Liver (tissue), 9 donors: ENCODE measurements around the gene FZR1. TPM values are rescaled to one million over a fixed set of nuclear protein-coding genes. Genes with fewer than 3 reads are reported as not detected.

Experiments
- DNase-seq: peaks from one replicate; pipeline ENCODE4 v3.0.0-alpha.2; 2017; ENCODE audit warnings: low spot score
- H3K27ac ChIP-seq, 2 donors: one replicate each; pipeline ENCODE4 v1.7.0; 2013; ENCODE audit warnings: inconsistent platforms in 2 of 2, low read length in 2 of 2, control low read depth in 1 of 2, low read depth in 1 of 2, mild to moderate bottlenecking in 1 of 2
- H3K27me3 ChIP-seq, 4 donors: one replicate each; pipeline versions ENCODE4 v1.6.1 to v1.7.0; 2013; ENCODE audit warnings: low read length in 3 of 4, inconsistent platforms in 1 of 4, mild to moderate bottlenecking in 1 of 4, moderate library complexity in 1 of 4; ENCODE audit not compliant: control insufficient read depth in 4 of 4, insufficient read depth in 4 of 4
- H3K36me3 ChIP-seq, 4 donors: one replicate each; pipeline versions ENCODE4 v1.6.1 to v1.7.0; 2013; ENCODE audit warnings: low read length in 3 of 4, mild to moderate bottlenecking in 3 of 4, low read depth in 1 of 4, moderate library complexity in 1 of 4; ENCODE audit not compliant: control insufficient read depth in 4 of 4, insufficient read depth in 3 of 4
- H3K4me1 ChIP-seq, 4 donors: one replicate each; pipeline versions ENCODE4 v1.6.1 to v1.7.0; 2013; ENCODE audit warnings: low read length in 3 of 4, mild to moderate bottlenecking in 3 of 4, moderate library complexity in 1 of 4; ENCODE audit not compliant: control insufficient read depth in 4 of 4, insufficient read depth in 4 of 4
- H3K4me3 ChIP-seq, 3 donors: one replicate each; pipeline versions ENCODE4 v1.6.1 to v1.7.0; 2013; ENCODE audit warnings: low read length in 3 of 3, control low read depth in 1 of 3, low read depth in 1 of 3, mild to moderate bottlenecking in 1 of 3
- H3K9ac ChIP-seq, 2 donors: one replicate each; pipeline ENCODE4 v1.7.0; 2013; ENCODE audit warnings: low read length in 2 of 2, mild to moderate bottlenecking in 2 of 2, moderate library complexity in 2 of 2, control low read depth in 1 of 2, low read depth in 1 of 2
- H3K9me3 ChIP-seq, 4 donors: one replicate each; pipeline versions ENCODE4 v1.6.1 to v1.7.0; 2013; ENCODE audit warnings: low read length in 3 of 4; ENCODE audit not compliant: control insufficient read depth in 4 of 4
- ATF3 ChIP-seq: IDR thresholded peaks from 2 replicates; pipeline ENCODE4 v1.6.1; 2016; ENCODE audit warnings: antibody characterized with exemption
- CTCF ChIP-seq: fragments of 150-350 bp; IDR thresholded peaks from 2 replicates; pipeline ENCODE4 v1.5.1; 2017; ENCODE audit warnings: improper control_type of control experiment, low read depth, low read length; ENCODE audit not compliant: missing input control
- EGR1 ChIP-seq, 2 donors: IDR thresholded peaks; 2 replicates each; pipeline ENCODE4 v1.6.1; 2016 to 2018; ENCODE audit warnings: antibody characterized with exemption in 2 of 2, low read depth in 2 of 2
- FOXA1 ChIP-seq: IDR thresholded peaks from 2 replicates; pipeline ENCODE4 v1.6.1; 2016; ENCODE audit warnings: antibody characterized with exemption
- FOXA2 ChIP-seq: IDR thresholded peaks from 2 replicates; pipeline ENCODE4 v1.6.1; 2016; ENCODE audit warnings: antibody characterized with exemption
- GABPA ChIP-seq, 2 donors: IDR thresholded peaks in 1 of 2; conservative IDR thresholded peaks in 1 of 2; 2 replicates each; pipeline ENCODE4 v1.6.1; 2016; ENCODE audit warnings: antibody characterized with exemption in 2 of 2, mild to moderate bottlenecking in 1 of 2, moderate library complexity in 1 of 2
- HNF4A ChIP-seq, 2 donors: conservative IDR thresholded peaks; 2 replicates each; pipeline ENCODE4 v1.6.1; 2016; ENCODE audit warnings: antibody characterized with exemption in 2 of 2, mild to moderate bottlenecking in 2 of 2
- HNF4G ChIP-seq: IDR thresholded peaks from 2 replicates; pipeline ENCODE4 v1.6.1; 2016; ENCODE audit warnings: antibody characterized with exemption
- JUND ChIP-seq, 2 donors: IDR thresholded peaks; 2 replicates each; pipeline ENCODE4 v1.6.1; 2016; ENCODE audit warnings: antibody characterized with exemption in 2 of 2
- MAX ChIP-seq: IDR thresholded peaks from 2 replicates; pipeline ENCODE4 v1.6.1; 2016; ENCODE audit warnings: antibody characterized with exemption
- NR2F2 ChIP-seq: IDR thresholded peaks from 2 replicates; pipeline ENCODE4 v1.6.1; 2016; ENCODE audit warnings: antibody characterized with exemption
- RAD21 ChIP-seq, 2 donors: IDR thresholded peaks; 2 replicates each; pipeline ENCODE4 v1.6.1; 2016; ENCODE audit warnings: antibody characterized with exemption in 2 of 2, mild to moderate bottlenecking in 2 of 2
- REST ChIP-seq: IDR thresholded peaks from 2 replicates; pipeline ENCODE4 v1.6.1; 2016; ENCODE audit warnings: antibody characterized with exemption, mild to moderate bottlenecking
- RXRA ChIP-seq, 2 donors: IDR thresholded peaks; 2 replicates each; pipeline ENCODE4 v1.6.1; 2017 to 2018; ENCODE audit warnings: antibody characterized with exemption in 2 of 2, mild to moderate bottlenecking in 1 of 2
- SP1 ChIP-seq: IDR thresholded peaks from 2 replicates; pipeline ENCODE4 v1.6.1; 2018; ENCODE audit warnings: antibody characterized with exemption, mild to moderate bottlenecking
- TAF1 ChIP-seq: conservative IDR thresholded peaks from 2 replicates; pipeline ENCODE4 v1.6.1; 2016; ENCODE audit warnings: antibody characterized with exemption, mild to moderate bottlenecking
- YY1 ChIP-seq: IDR thresholded peaks from 2 replicates; pipeline ENCODE4 v1.6.1; 2016; ENCODE audit warnings: antibody characterized with exemption, mild to moderate bottlenecking
- WGBS: extraction: QIAGEN DNeasy Blood & Tissue Kit; methylation state at CpG from one replicate; pipeline ENCODE4 v1.1.7; 2013; 5-methylcytosine and 5-hydroxymethylcytosine counted together
- polyA plus RNA-seq, 2 donors: library from polyadenylated mRNA; stranded (reverse) in 1 of 2; unstranded in 1 of 2; fragments of 200-250 nt in 1 of 2; fragments of >200 nt in 1 of 2; fragmentation: Nextera tagmentation in 1 of 2; extraction: Ambion mirVana in 1 of 2; gene quantifications; one replicate each; pipeline versions ENCODE4 v1.2.1 to v1.2.3, GENCODE V29; 2013 to 2015
- total RNA-seq, 2 donors: library from RNA; depleted of rRNA; stranded (reverse); fragments of >200 nt; gene quantifications; one replicate each; pipeline ENCODE4 v1.2.3, GENCODE V29; 2014
- TF ChIP-seq, protein P1 (sequence below): IDR thresholded peaks from 2 replicates; pipeline ENCODE4 v1.6.1; 2016; ENCODE audit warnings: antibody characterized with exemption
- donor health status: healthy.
- donor health status: healthy.
- donor health status: healthy.
- donor health status: healthy.
- donor health status: healthy.

FZR1 gene
- total and polyA plus RNA-seq, 4 donors, result 17.0 to 27.3 (median 20.3) TPM

DNA sequence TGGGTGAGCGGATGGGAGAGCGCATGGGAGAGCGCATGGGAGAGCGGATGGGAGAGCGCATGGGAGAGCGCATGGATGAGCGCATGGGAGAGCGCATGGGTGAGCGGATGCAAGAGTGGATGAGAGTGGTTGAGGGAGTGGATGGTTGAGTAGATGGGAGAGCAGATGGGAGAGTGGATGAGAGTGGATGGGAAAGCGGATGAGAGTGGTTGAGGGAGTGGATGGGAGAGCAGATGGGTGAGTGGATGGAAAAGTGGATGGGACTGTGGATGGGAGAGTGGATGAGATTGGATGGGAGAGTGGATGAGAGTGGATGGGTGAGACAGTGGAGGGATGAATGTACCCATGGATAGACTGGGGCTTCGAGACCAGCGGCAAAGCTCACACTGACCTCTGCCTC, 24.3 kb downstream of the FZR1 start:
- DNase-seq, result no peak
- Histone ChIP-seq H3K9ac (no peak overlapping the region), H3K36me3 (peaks cover 16 to 75% (median 34%) of the 10 kb centered on the region in 4 donors), H3K4me1 (no peaks in the 10 kb centered on the region), H3K27ac (no peak overlapping the region), H3K27me3 (no peaks in the 10 kb centered on the region), H3K9me3 (no peaks in the 10 kb centered on the region), H3K4me3 (no peak overlapping the region)
- WGBS, result over 99% methylated on average over 12 of the region's 12 CpGs
- TF ChIP-seq FOXA2 (no peak), EGR1 (IDR thresholded peaks at IDR 0.05; ENCODE audit: low read depth in 2 of 2) (no peak), REST (no peak), RAD21 (IDR thresholded peaks at IDR 0.05) (no peak), TAF1 (no peak), HNF4A (conservative IDR thresholded peaks at IDR 0.05) (no peak), CTCF (no peak), YY1 (no peak), RXRA (IDR thresholded peaks at IDR 0.05) (no peak), GABPA (IDR thresholded peaks at IDR 0.05 in 1 of 2, conservative IDR thresholded peaks at IDR 0.05 in 1 of 2) (no peak), ATF3 (no peak), HNF4G (no peak), SP1 (no peak), JUND (IDR thresholded peaks at IDR 0.05) (no peak), NR2F2 (no peak), MAX (no peak), FOXA1 (no peak)
- TF ChIP-seq, protein P1, sequence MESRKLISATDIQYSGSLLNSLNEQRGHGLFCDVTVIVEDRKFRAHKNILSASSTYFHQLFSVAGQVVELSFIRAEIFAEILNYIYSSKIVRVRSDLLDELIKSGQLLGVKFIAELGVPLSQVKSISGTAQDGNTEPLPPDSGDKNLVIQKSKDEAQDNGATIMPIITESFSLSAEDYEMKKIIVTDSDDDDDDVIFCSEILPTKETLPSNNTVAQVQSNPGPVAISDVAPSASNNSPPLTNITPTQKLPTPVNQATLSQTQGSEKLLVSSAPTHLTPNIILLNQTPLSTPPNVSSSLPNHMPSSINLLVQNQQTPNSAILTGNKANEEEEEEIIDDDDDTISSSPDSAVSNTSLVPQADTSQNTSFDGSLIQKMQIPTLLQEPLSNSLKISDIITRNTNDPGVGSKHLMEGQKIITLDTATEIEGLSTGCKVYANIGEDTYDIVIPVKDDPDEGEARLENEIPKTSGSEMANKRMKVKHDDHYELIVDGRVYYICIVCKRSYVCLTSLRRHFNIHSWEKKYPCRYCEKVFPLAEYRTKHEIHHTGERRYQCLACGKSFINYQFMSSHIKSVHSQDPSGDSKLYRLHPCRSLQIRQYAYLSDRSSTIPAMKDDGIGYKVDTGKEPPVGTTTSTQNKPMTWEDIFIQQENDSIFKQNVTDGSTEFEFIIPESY, result no peak
